ENCODE data around the gene TMCO6.
A peak's percentile ranks its signal among the peaks of the same experiment; 100 is the strongest.
"Not testable (repeated sequence)": the region's sequence is repeated elsewhere in the genome, so short reads cannot be mapped to it uniquely, and the experiment has no call there.

The TMCO6 gene

GRCh38 chr5:140664030-140664358 lies 24.7 kb downstream of the TMCO6 start:
- peak overlapping the region; percentile 98 for H3K4me3 ChIP-seq (replicated peaks; ENCODE audit: low read depth, low read length)
- DNase-seq (ENCODE audit: low read depth): no peak
- TF ChIP-seq CTCF (IDR thresholded peaks at IDR 0.05; ENCODE audit: low read length, missing control alignments): no peak

- TF ChIP-seq CTCF (IDR thresholded peaks at IDR 0.05; ENCODE audit: low read length, missing control alignments): no peak
- peak within 1 kb of the TSS; percentile 98 for H3K4me3 ChIP-seq (replicated peaks; ENCODE audit: low read depth, low read length)
- DNase-seq (ENCODE audit: low read depth): peak; percentile 90
Measured at GRCh38 chr5:140664359-140665119, 25.3 kb downstream of the TMCO6 start, which contains the start of gene WDR55. Gene WDR55 (plus strand): TSS chr5:140664904. CDS start chr5:140664913, 9 bp downstream.

- not testable (repeated sequence) for DNase-seq (ENCODE audit: low read depth); H3K4me3 ChIP-seq (replicated peaks; ENCODE audit: low read depth, low read length)
Measured at GRCh38 chr5:140671035-140671434, 31.8 kb downstream of the TMCO6 start.

- TF ChIP-seq CTCF (IDR thresholded peaks at IDR 0.05; ENCODE audit: low read length, missing control alignments): no peak
- no peak for DNase-seq (ENCODE audit: low read depth)
- H3K4me3 ChIP-seq (replicated peaks; ENCODE audit: low read depth, low read length): no peak overlapping the region
Measured at GRCh38 chr5:140671472-140672125, 32.3 kb downstream of the TMCO6 start.

GRCh38 chr5:140672455-140673186 lies 33.4 kb downstream of the TMCO6 start:
- H3K4me3 ChIP-seq (replicated peaks; ENCODE audit: low read depth, low read length): no peak overlapping the region
- TF ChIP-seq CTCF (IDR thresholded peaks at IDR 0.05; ENCODE audit: low read length, missing control alignments): no peak
- peak; percentile 13 for DNase-seq (ENCODE audit: low read depth)

- TF ChIP-seq CTCF (IDR thresholded peaks at IDR 0.05; ENCODE audit: low read length, missing control alignments): no peak
- H3K4me3 ChIP-seq (replicated peaks; ENCODE audit: low read depth, low read length): no peak within 1 kb of the TSS
- DNase-seq (ENCODE audit: low read depth): no peak
Measured at GRCh38 chr5:140673187-140673976, 34.1 kb downstream of the TMCO6 start, which contains the start of gene DND1. Gene DND1 (minus strand): TSS chr5:140673576. CDS start chr5:140673542, 34 bp downstream.

Measured in fibroblast of pulmonary artery (primary cell).